Activated B cell treated with CpG ODN at 0.5 μM for 24 hours (primary cell): ENCODE results near the gene C2CD2L. TPM values are rescaled to one million over a fixed set of nuclear protein-coding genes. Genes with fewer than 3 reads are reported as not detected.

Experiments used
- ATAC-seq: fragments of 200-7000 bp; cut with Tn5 transposase; one replicate; pipeline ENCODE4 v1.10.0; 2021; ENCODE audit warnings: low read depth, mild to moderate bottlenecking, moderate library complexity
- CTCF ChIA-PET: fragments of 350-600 bp; sonication (Branson Sonifier 250); formaldehyde crosslinking; loops from one replicate; lab custom pipeline; 2021; ENCODE audit warnings: antibody characterized with exemption; lab: Charles Lee
- POLR2A ChIA-PET: fragments of 350-600 bp; sonication (Branson Sonifier 250); formaldehyde crosslinking; loops from one replicate; lab custom pipeline; 2021; ENCODE audit warnings: antibody characterized with exemption; lab: Charles Lee
- DNase-seq: peaks from one replicate; pipeline ENCODE4 v3.0.0; 2022
- H3K27ac Mint-ChIP-seq: one replicate; pipeline ENCODE4 v1.8.0; 2020; ENCODE audit warnings: mixed read lengths
- H3K27me3 Mint-ChIP-seq: one replicate; pipeline ENCODE4 v1.8.0; 2021; ENCODE audit warnings: mixed read lengths
- H3K36me3 Mint-ChIP-seq: one replicate; pipeline ENCODE4 v1.8.0; 2021; ENCODE audit warnings: low read depth, mixed read lengths
- H3K4me1 Mint-ChIP-seq: one replicate; pipeline ENCODE4 v1.8.0; 2021; ENCODE audit warnings: mixed read lengths
- H3K4me3 Mint-ChIP-seq: one replicate; pipeline ENCODE4 v1.8.0; 2020; ENCODE audit warnings: mild to moderate bottlenecking, mixed read lengths
- H3K9me3 Mint-ChIP-seq: one replicate; pipeline ENCODE4 v1.8.0; 2020; ENCODE audit warnings: mixed read lengths
- intact Hi-C: fragments of 100-400 bp; cut with micrococcal nuclease; formaldehyde crosslinking; loops from one replicate; pipeline ENCODE4 v1.15.1; 2024
- total RNA-seq: library from RNA; stranded (reverse); gene quantifications from 2 replicates; pipeline ENCODE4 v1.2.3, GENCODE V29; 2022
- TF ChIP-seq, protein P1 (sequence below): fragments of 200-600 bp; IDR thresholded peaks from one replicate; pipeline ENCODE4 v1.8.0; 2022; ENCODE audit warnings: antibody characterized with exemption, mild to moderate bottlenecking

Gene C2CD2L
- total RNA-seq, 1 donor from 2014 or later: 6.7 TPM

GRCh38 chr11:119067371-119068222 is 39.5 kb upstream of the C2CD2L start, which contains the start of gene VPS11:
Gene VPS11 (plus strand): TSS chr11:119067818. CDS start chr11:119067824, 6 bp downstream.
- peak within 1 kb of the TSS; percentile 98 for H3K4me3 Mint-ChIP-seq
- POLR2A ChIA-PET: interaction anchor here (0.6 to 4.0 kb wide), 29 partner anchors 8 to 1252 kb away, joined by 3 to 62 read pairs (median 3); partner anchors contain the start of genes C2CD2L, CBL, CENATAC and DPAGT1
- H3K36me3 Mint-ChIP-seq: peaks cover 39% of the 10 kb centered on the region
- DNase-seq: peak; percentile 94
- peaks cover 34% of the 10 kb centered on the region for H3K4me1 Mint-ChIP-seq
- intact Hi-C loops: loop anchor here (1.0 to 2.0 kb wide), 9 partner anchors 10 to 255 kb away; partner anchors contain the start of genes HINFP, HYOU1, RPS25 and SLC37A4
- TF ChIP-seq, protein P1, sequence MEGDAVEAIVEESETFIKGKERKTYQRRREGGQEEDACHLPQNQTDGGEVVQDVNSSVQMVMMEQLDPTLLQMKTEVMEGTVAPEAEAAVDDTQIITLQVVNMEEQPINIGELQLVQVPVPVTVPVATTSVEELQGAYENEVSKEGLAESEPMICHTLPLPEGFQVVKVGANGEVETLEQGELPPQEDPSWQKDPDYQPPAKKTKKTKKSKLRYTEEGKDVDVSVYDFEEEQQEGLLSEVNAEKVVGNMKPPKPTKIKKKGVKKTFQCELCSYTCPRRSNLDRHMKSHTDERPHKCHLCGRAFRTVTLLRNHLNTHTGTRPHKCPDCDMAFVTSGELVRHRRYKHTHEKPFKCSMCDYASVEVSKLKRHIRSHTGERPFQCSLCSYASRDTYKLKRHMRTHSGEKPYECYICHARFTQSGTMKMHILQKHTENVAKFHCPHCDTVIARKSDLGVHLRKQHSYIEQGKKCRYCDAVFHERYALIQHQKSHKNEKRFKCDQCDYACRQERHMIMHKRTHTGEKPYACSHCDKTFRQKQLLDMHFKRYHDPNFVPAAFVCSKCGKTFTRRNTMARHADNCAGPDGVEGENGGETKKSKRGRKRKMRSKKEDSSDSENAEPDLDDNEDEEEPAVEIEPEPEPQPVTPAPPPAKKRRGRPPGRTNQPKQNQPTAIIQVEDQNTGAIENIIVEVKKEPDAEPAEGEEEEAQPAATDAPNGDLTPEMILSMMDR: no peak
- no peaks in the 10 kb centered on the region for H3K27me3 Mint-ChIP-seq
- H3K9me3 Mint-ChIP-seq: no peaks in the 10 kb centered on the region
- peak; percentile 97 for ATAC-seq
- CTCF ChIA-PET: interaction anchor here (0.6 to 1.6 kb wide), 7 partner anchors 12 to 271 kb away, joined by 3 to 9 read pairs (median 4); partner anchors contain the start of genes DPAGT1 and NLRX1
- H3K27ac Mint-ChIP-seq: peak within 1 kb of the TSS; percentile 98

DNA sequence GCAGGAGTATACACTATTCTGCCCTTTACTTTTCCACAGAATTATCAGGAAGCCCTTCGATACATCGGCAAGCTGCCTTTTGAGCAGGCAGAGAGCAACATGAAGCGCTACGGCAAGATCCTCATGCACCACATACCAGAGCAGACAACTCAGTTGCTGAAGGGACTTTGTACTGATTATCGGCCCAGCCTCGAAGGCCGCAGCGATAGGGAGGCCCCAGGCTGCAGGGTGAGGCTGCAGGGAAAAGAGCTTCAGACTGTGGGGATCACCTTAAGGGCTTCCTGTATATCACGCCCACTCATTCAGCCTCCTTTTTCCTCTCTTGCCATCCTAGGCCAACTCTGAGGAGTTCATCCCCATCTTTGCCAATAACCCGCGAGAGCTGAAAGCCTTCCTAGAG is 29.3 kb upstream of the C2CD2L start:
- ChIA-PET CTCF (no interaction called here), POLR2A (interaction anchor here (0.6 to 1.6 kb wide), 5 partner anchors 9 to 218 kb away, joined by 3 to 7 read pairs (median 4); partner anchors contain the start of gene HINFP)
- Mint-ChIP-seq H3K9me3 (no peaks in the 10 kb centered on the region), H3K27me3 (no peaks in the 10 kb centered on the region), H3K4me3 (no peak overlapping the region), H3K27ac (no peak overlapping the region), H3K36me3 (peaks cover 80% of the 10 kb centered on the region), H3K4me1 (no peaks in the 10 kb centered on the region)
- DNase-seq: no peak
- ATAC-seq: no peak
- TF ChIP-seq, protein P1: no peak
- intact Hi-C loops: no loop called here

GRCh38 chr11:119078675-119079420 is 28.3 kb upstream of the C2CD2L start:
- ChIA-PET POLR2A (interaction anchor here (1.0 to 1.6 kb wide), 3 partner anchors 21 to 43 kb away, joined by 3 to 4 read pairs (median 3); partner anchors contain the start of gene HINFP), CTCF (no interaction called here)
- TF ChIP-seq, protein P1: no peak
- Mint-ChIP-seq H3K4me1 (no peaks in the 10 kb centered on the region), H3K4me3 (no peak overlapping the region), H3K9me3 (no peaks in the 10 kb centered on the region), H3K36me3 (peaks cover 70% of the 10 kb centered on the region), H3K27me3 (no peaks in the 10 kb centered on the region), H3K27ac (no peak overlapping the region)
- ATAC-seq: no peak
- DNase-seq: no peak
- intact Hi-C loops: no loop called here

GRCh38 chr11:119081682-119082260 is 25.4 kb upstream of the C2CD2L start:
- Mint-ChIP-seq H3K4me3 (no peak overlapping the region), H3K27ac (no peak overlapping the region), H3K9me3 (no peaks in the 10 kb centered on the region), H3K36me3 (peaks cover 59% of the 10 kb centered on the region), H3K4me1 (peaks cover 12% of the 10 kb centered on the region), H3K27me3 (no peaks in the 10 kb centered on the region)
- CTCF ChIA-PET: no interaction called here
- ATAC-seq (no peak), DNase-seq (no peak)
- POLR2A ChIA-PET: interaction anchor here (0.9 to 2.0 kb wide), 2 partner anchors 13 to 14 kb away, joined by 5 to 9 read pairs; partner anchors contain the start of gene VPS11
- intact Hi-C loops: no loop called here
- TF ChIP-seq, protein P1: no peak
